SK-N-SH (cell line): ENCODE results near the gene ARHGEF37. TPM values are rescaled to one million over a fixed set of nuclear protein-coding genes. Genes with fewer than 3 reads are reported as not detected.

Source experiments
- CTCF ChIA-PET: fragments of 300-600, 350-600 bp; formaldehyde crosslinking; extraction: SDS; loops from one replicate; lab custom pipeline; 2021; lab: Yijun Ruan, JAX
- POLR2A ChIA-PET: fragments of 350-600 bp; sonication (Branson Sonifier 250); formaldehyde crosslinking; extraction: SDS; loops from one replicate; lab custom pipeline; 2020; ENCODE audit warnings: antibody characterized with exemption, inconsistent platforms; lab: Yijun Ruan, JAX
- DNase-seq: peaks from one replicate; pipeline ENCODE4 v3.0.0; 2012
- H2AFZ ChIP-seq: fragments of 200-600 bp; sonication (generic); 2 replicates; pipeline ENCODE4 v1.8.1; 2016; ENCODE audit warnings: antibody characterized with exemption, mild to moderate bottlenecking, low read depth
- H3F3A ChIP-seq: fragments of 200-600 bp; sonication (generic); replicated peaks from 2 replicates; pipeline ENCODE3; 2016; ENCODE audit warnings: antibody characterized with exemption, mild to moderate bottlenecking; ENCODE audit not compliant: insufficient read depth
- H3K27ac ChIP-seq, 2 experiments: fragments of 200-500 bp in 1 of 2; fragments of 200-600 bp in 1 of 2; sonication (Bioruptor generic) in 1 of 2; sonication (generic), shearing (Covaris generic) in 1 of 2; 2 replicates each; pipeline versions ENCODE4 v1.5.1 to v1.6.1; 2014 to 2016; ENCODE audit warnings: low read depth in 2 of 2, inconsistent platforms in 1 of 2, low read length in 1 of 2, mild to moderate bottlenecking in 1 of 2, mixed read lengths in 1 of 2
- H3K27me3 ChIP-seq: fragments of 200-600 bp; sonication (generic), shearing (Covaris generic); 2 replicates; pipeline ENCODE4 v1.6.1; 2016; ENCODE audit warnings: mixed run types; ENCODE audit not compliant: insufficient read depth
- H3K36me3 ChIP-seq, 2 experiments: fragments of 200-500 bp in 1 of 2; fragments of 200-600 bp in 1 of 2; sonication (Bioruptor generic) in 1 of 2; sonication (generic) in 1 of 2; replicated peaks in 1 of 2; 2 replicates each; pipeline versions ENCODE3 to v1.5.1; 2014 to 2016; ENCODE audit warnings: low read length in 1 of 2, mild to moderate bottlenecking in 1 of 2; ENCODE audit not compliant: insufficient read depth in 2 of 2, control insufficient read depth in 1 of 2
- H3K4me1 ChIP-seq, 2 experiments: fragments of 200-500 bp in 1 of 2; fragments of 200-600 bp in 1 of 2; sonication (Bioruptor generic) in 1 of 2; sonication (generic), shearing (Covaris generic) in 1 of 2; 2 replicates each; pipeline versions ENCODE4 v1.5.1 to v1.6.1; 2014 to 2016; ENCODE audit warnings: low read depth in 1 of 2, low read length in 1 of 2, mixed run types in 1 of 2; ENCODE audit not compliant: insufficient read depth in 2 of 2, control insufficient read depth in 1 of 2
- H3K4me2 ChIP-seq: fragments of 200-600 bp; sonication (generic), shearing (Covaris generic); 2 replicates; pipeline ENCODE4 v1.6.1; 2017; ENCODE audit warnings: mixed run types
- H3K4me3 ChIP-seq, 2 experiments: fragments of 200-500 bp in 1 of 2; fragments of 200-600 bp in 1 of 2; sonication (Bioruptor generic) in 1 of 2; sonication (generic), shearing (Covaris generic) in 1 of 2; 2 replicates each; pipeline versions ENCODE4 v1.5.1 to v1.8.1; 2014 to 2016; ENCODE audit warnings: low read depth in 2 of 2, inconsistent platforms in 1 of 2, low read length in 1 of 2, mild to moderate bottlenecking in 1 of 2, mixed read lengths in 1 of 2, moderate library complexity in 1 of 2
- H3K79me2 ChIP-seq: fragments of 200-600 bp; sonication (generic); 2 replicates; pipeline ENCODE4 v1.8.1; 2017; ENCODE audit warnings: mild to moderate bottlenecking; ENCODE audit not compliant: insufficient read depth
- H3K9ac ChIP-seq: fragments of 200-600 bp; sonication (generic); 2 replicates; pipeline ENCODE4 v1.6.1; 2017; ENCODE audit warnings: mixed run types
- H3K9me2 ChIP-seq: fragments of 200-600 bp; sonication (generic); 2 replicates; pipeline ENCODE4 v1.6.1; 2017; ENCODE audit warnings: mixed run types
- H3K9me3 ChIP-seq: fragments of 200-600 bp; sonication (generic); 2 replicates; pipeline ENCODE4 v1.6.1; 2017; ENCODE audit warnings: mixed run types, mild to moderate bottlenecking, moderate library complexity
- H4K20me1 ChIP-seq: fragments of 200-600 bp; sonication (generic); 2 replicates; pipeline ENCODE4 v1.6.1; 2017; ENCODE audit warnings: mild to moderate bottlenecking, mixed run types; ENCODE audit not compliant: insufficient read depth
- CHD2 ChIP-seq: fragments of 150-350 bp; IDR thresholded peaks from 2 replicates; pipeline ENCODE4 v1.6.1; 2018; ENCODE audit warnings: low read length; ENCODE audit not compliant: partially characterized antibody
- ELF1 ChIP-seq: IDR thresholded peaks from 2 replicates; pipeline ENCODE4 v1.4.0; 2012
- FOSL2 ChIP-seq: IDR thresholded peaks from 2 replicates; pipeline ENCODE4 v1.4.0; 2012; ENCODE audit warnings: low read depth, mild to moderate bottlenecking, moderate library complexity, borderline replicate concordance
- FOXM1 ChIP-seq: IDR thresholded peaks from 2 replicates; pipeline ENCODE4 v1.4.0; 2012; ENCODE audit warnings: low read depth, mild to moderate bottlenecking
- GATA2 ChIP-seq: sonication (generic); formaldehyde crosslinking; IDR thresholded peaks from 2 replicates; pipeline ENCODE4 v1.5.0; 2020; ENCODE audit warnings: mild to moderate bottlenecking, missing genetic modification reagents
- JUND ChIP-seq: IDR thresholded peaks from 2 replicates; pipeline ENCODE4 v1.4.0; 2012
- MXI1 ChIP-seq: IDR thresholded peaks from 2 replicates; pipeline ENCODE4 v1.6.1; 2012; ENCODE audit warnings: mild to moderate bottlenecking, low read depth, low read length, improper control_type of control experiment
- NRF1 ChIP-seq: IDR thresholded peaks from 2 replicates; pipeline ENCODE4 v1.6.1; 2012; ENCODE audit warnings: low read depth, mild to moderate bottlenecking, low read length
- POLR2AphosphoS5 ChIP-seq: IDR thresholded peaks from 2 replicates; pipeline ENCODE4 v1.6.1; 2012; ENCODE audit warnings: low read depth, low read length
- RAD21 ChIP-seq: IDR thresholded peaks from 2 replicates; pipeline ENCODE4 v1.6.1; 2012; ENCODE audit warnings: mild to moderate bottlenecking, low read length
- RCOR1 ChIP-seq: fragments of 150-350 bp; IDR thresholded peaks from 2 replicates; pipeline ENCODE4 v1.6.1; 2017; ENCODE audit warnings: antibody characterized with exemption, low read length
- RFX5 ChIP-seq: IDR thresholded peaks from 2 replicates; pipeline ENCODE4 v1.6.1; 2012; ENCODE audit warnings: mild to moderate bottlenecking, improper control_type of control experiment, low read length
- TCF12 ChIP-seq: IDR thresholded peaks from 2 replicates; pipeline ENCODE4 v1.4.0; 2012
- TEAD4 ChIP-seq: IDR thresholded peaks from 2 replicates; pipeline ENCODE4 v1.4.0; 2012; ENCODE audit warnings: mild to moderate bottlenecking, borderline replicate concordance; ENCODE audit not compliant: insufficient read depth
- YY1 ChIP-seq: IDR thresholded peaks from 2 replicates; pipeline ENCODE4 v1.4.0; 2012; ENCODE audit warnings: low read depth, mild to moderate bottlenecking
- WGBS: methylation state at CpG from one replicate; pipeline ENCODE4 v1.1.6; 2017; ENCODE audit warnings: low lambda C conversion rate; 5-methylcytosine and 5-hydroxymethylcytosine counted together
- polyA plus RNA-seq, 3 experiments: library from polyadenylated mRNA; depleted of rRNA; stranded (reverse); fragments of >200 nt; gene quantifications; 2 replicates each; pipeline ENCODE4 v1.2.3, GENCODE V29; 2012
- TF ChIP-seq, protein P1 (sequence below): IDR thresholded peaks from 2 replicates; pipeline ENCODE4; 2012
- TF ChIP-seq, protein P2 (sequence below): IDR thresholded peaks from 2 replicates; pipeline ENCODE4 v1.4.0; 2012; ENCODE audit warnings: low read depth
- TF ChIP-seq, protein P3 (sequence below): IDR thresholded peaks from 2 replicates; pipeline ENCODE4 v1.4.0; 2012; ENCODE audit warnings: low read depth, borderline replicate concordance
- TF ChIP-seq, protein P4 (sequence below): fragments of 200-600 bp; sonication (generic); IDR thresholded peaks from 2 replicates; pipeline ENCODE4 v1.6.1; 2017; ENCODE audit warnings: antibody characterized with exemption, mild to moderate bottlenecking, moderate library complexity

ARHGEF37 gene
- polyA plus RNA-seq, 1 of the 3 experiments (the other 2 are of a cell fraction): 0.94 TPM

DNA sequence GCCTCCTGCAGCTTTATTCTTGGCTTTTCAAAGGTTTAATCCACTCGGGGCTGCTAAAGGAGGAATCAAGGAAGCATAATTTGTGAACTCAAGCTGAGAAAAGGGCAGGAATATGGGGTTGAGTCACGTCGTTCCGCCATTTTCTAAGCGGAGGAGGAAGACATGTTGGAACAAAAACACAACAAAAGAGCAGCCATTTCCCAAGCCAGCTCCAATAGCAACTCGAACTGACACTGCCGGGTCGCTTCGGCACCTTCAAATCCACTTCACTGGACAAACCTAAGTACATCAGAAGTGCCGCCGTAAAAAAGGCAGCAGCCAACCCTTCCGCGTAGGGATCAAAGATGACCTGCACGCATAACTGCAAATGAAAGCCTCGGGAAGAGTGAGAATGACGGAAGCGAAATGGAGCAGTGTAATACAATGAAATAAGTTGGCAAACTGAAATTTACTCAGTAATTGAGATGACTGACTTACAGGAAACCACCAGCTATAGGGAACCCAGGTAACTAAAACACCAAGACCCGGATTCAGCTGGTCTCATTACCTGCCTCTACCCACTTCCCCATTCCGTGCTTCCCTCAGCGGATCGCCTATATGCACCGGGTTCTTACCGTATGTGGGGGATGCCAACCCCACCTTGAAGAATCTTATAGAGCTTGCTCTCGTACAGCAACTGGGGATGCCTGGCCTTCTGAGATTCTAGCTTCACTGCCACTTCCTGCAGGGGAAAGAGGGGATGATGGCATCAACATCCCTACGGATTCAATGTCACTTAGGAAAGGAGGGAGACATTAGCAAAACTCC lies 31.6 kb upstream of the ARHGEF37 start (continued):
- peak; percentile 45; the same call in 1 of the 2 replicates for TF ChIP-seq MXI1
- TF ChIP-seq NRF1: no peak
- no peak for TF ChIP-seq ELF1
- peak; percentile 75; the same call in 1 of the 2 replicates for TF ChIP-seq TEAD4
- no peak for TF ChIP-seq TCF12
- no peak; the same call in 1 of the 2 replicates for TF ChIP-seq POLR2AphosphoS5
- TF ChIP-seq RAD21: no peak
- peak; percentile 95 for TF ChIP-seq YY1
- TF ChIP-seq, protein P1, sequence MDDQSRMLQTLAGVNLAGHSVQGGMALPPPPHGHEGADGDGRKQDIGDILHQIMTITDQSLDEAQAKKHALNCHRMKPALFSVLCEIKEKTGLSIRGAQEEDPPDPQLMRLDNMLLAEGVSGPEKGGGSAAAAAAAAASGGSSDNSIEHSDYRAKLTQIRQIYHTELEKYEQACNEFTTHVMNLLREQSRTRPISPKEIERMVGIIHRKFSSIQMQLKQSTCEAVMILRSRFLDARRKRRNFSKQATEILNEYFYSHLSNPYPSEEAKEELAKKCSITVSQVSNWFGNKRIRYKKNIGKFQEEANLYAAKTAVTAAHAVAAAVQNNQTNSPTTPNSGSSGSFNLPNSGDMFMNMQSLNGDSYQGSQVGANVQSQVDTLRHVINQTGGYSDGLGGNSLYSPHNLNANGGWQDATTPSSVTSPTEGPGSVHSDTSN: no peak
- no peak for TF ChIP-seq RFX5
- no peak for TF ChIP-seq GATA2 (CRISPR knock-in tag)
- TF ChIP-seq JUND: no peak
- TF ChIP-seq CHD2: no peak

DNA sequence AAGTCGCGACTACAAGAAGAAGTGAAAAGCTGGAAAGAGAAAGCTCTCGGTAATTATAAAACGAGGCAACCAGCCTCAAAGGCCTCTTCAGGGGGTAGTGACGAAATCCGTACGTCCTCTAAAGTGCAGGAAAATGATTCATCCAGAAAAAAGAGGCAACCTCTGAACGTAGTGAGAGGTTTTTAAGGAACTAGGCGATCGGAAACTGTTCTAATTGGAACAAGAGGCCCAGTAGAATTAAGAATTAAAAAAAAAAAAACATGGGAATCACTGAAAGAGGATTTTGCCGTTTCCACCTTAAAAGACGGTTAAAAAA lies 31.1 kb upstream of the ARHGEF37 start:
- Histone ChIP-seq H3K4me2 (peak overlapping the region; percentile 96), H3K9ac (peak overlapping the region; percentile 100), H4K20me1 (peaks cover 25% of the 10 kb centered on the region), H3K36me3 (peaks cover 22 to 46% of the 10 kb centered on the region in 2 experiments), H3K4me3 (peak overlapping the region; percentile 88 to 95), H3K4me1 (peaks cover 8 to 15% of the 10 kb centered on the region in 2 experiments; a peak in 3 of 4 replicates), H3F3A (peaks cover 12% of the 10 kb centered on the region), H3K79me2 (peaks cover 70% of the 10 kb centered on the region), H3K9me3 (no peaks in the 10 kb centered on the region), H2AFZ (no peak overlapping the region), H3K9me2 (no peaks in the 10 kb centered on the region), H3K27ac (peak overlapping the region; percentile 88 to 96), H3K27me3 (no peaks in the 10 kb centered on the region)
- ChIA-PET POLR2A (no interaction called here), CTCF (interaction anchor here (0.7 to 7.0 kb wide), 15 partner anchors 8 to 303 kb away, joined by 3 to 79 read pairs (median 3); no protein-coding TSS in a partner anchor)
- no peak for DNase-seq
- TF ChIP-seq FOXM1 (no peak), RCOR1 (no peak), FOSL2 (0 out of 2 replicates have a peak, but pooled peaks have one; percentile 12)
- TF ChIP-seq, protein P2, sequence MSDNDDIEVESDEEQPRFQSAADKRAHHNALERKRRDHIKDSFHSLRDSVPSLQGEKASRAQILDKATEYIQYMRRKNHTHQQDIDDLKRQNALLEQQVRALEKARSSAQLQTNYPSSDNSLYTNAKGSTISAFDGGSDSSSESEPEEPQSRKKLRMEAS: 0 out of 2 replicates have a peak, but pooled peaks have one; percentile 34
- TF ChIP-seq, protein P3, sequence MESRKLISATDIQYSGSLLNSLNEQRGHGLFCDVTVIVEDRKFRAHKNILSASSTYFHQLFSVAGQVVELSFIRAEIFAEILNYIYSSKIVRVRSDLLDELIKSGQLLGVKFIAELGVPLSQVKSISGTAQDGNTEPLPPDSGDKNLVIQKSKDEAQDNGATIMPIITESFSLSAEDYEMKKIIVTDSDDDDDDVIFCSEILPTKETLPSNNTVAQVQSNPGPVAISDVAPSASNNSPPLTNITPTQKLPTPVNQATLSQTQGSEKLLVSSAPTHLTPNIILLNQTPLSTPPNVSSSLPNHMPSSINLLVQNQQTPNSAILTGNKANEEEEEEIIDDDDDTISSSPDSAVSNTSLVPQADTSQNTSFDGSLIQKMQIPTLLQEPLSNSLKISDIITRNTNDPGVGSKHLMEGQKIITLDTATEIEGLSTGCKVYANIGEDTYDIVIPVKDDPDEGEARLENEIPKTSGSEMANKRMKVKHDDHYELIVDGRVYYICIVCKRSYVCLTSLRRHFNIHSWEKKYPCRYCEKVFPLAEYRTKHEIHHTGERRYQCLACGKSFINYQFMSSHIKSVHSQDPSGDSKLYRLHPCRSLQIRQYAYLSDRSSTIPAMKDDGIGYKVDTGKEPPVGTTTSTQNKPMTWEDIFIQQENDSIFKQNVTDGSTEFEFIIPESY: no peak
- TF ChIP-seq, protein P4, sequence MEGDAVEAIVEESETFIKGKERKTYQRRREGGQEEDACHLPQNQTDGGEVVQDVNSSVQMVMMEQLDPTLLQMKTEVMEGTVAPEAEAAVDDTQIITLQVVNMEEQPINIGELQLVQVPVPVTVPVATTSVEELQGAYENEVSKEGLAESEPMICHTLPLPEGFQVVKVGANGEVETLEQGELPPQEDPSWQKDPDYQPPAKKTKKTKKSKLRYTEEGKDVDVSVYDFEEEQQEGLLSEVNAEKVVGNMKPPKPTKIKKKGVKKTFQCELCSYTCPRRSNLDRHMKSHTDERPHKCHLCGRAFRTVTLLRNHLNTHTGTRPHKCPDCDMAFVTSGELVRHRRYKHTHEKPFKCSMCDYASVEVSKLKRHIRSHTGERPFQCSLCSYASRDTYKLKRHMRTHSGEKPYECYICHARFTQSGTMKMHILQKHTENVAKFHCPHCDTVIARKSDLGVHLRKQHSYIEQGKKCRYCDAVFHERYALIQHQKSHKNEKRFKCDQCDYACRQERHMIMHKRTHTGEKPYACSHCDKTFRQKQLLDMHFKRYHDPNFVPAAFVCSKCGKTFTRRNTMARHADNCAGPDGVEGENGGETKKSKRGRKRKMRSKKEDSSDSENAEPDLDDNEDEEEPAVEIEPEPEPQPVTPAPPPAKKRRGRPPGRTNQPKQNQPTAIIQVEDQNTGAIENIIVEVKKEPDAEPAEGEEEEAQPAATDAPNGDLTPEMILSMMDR: no peak
- 2% methylated on average over 12 of the region's 12 CpGs for WGBS
